Sigmoid colon (tissue), 7 donors: ENCODE results near the gene SEPTIN3. TPM values are rescaled to one million over a fixed set of nuclear protein-coding genes. Genes with fewer than 3 reads are reported as not detected.

Experiments used
- DNase-seq: peaks from one replicate; pipeline ENCODE4 v3.0.0-alpha.2; 2019
- H3K27ac ChIP-seq, 4 donors: fragments of 200-600 bp; sonication (generic); one replicate each; pipeline ENCODE4 v1.5.1; 2016 to 2019; ENCODE audit warnings: mild to moderate bottlenecking in 1 of 4
- H3K27me3 ChIP-seq, 3 donors: fragments of 200-600 bp; sonication (generic); one replicate each; pipeline ENCODE4 v1.5.1; 2019; ENCODE audit warnings: mild to moderate bottlenecking in 1 of 3
- H3K36me3 ChIP-seq, 4 donors: fragments of 200-600 bp; sonication (generic); one replicate each; pipeline ENCODE4 v1.5.1; 2016 to 2019
- H3K4me1 ChIP-seq, 4 donors: fragments of 200-600 bp; sonication (generic); one replicate each; pipeline ENCODE4 v1.5.1; 2017 to 2019
- H3K4me3 ChIP-seq, 4 donors: fragments of 200-600 bp; sonication (generic); one replicate each; pipeline ENCODE4 v1.5.1; 2017 to 2019; ENCODE audit warnings: mild to moderate bottlenecking in 2 of 4, moderate library complexity in 1 of 4
- H3K9me3 ChIP-seq, 4 donors: fragments of 200-600 bp in 3 of 4; sonication (generic) in 3 of 4; one replicate each; pipeline versions ENCODE4 v1.5.1 to v1.6.1; 2013 to 2019
- CTCF ChIP-seq, 4 experiments: fragments of 450-650 bp in 3 of 4; fragments of 200-600 bp in 1 of 4; IDR thresholded peaks; one replicate each; pipeline ENCODE4 v1.5.1; 2016 to 2019; ENCODE audit warnings: antibody characterized with exemption in 4 of 4, mild to moderate bottlenecking in 3 of 4, moderate library complexity in 2 of 4
- EP300 ChIP-seq, 4 donors: sonication (generic); formaldehyde crosslinking; IDR thresholded peaks; one replicate each; pipeline ENCODE4 v1.6.1; 2017; ENCODE audit warnings: antibody characterized with exemption in 4 of 4
- POLR2A ChIP-seq, 2 donors: fragments of 450-650 bp; IDR thresholded peaks; one replicate each; pipeline ENCODE4 v1.6.1; 2016; ENCODE audit warnings: antibody characterized with exemption in 2 of 2, mild to moderate bottlenecking in 2 of 2, moderate library complexity in 2 of 2
- POLR2AphosphoS5 ChIP-seq, 4 donors: sonication (generic); formaldehyde crosslinking; IDR thresholded peaks; one replicate each; pipeline ENCODE4 v1.6.1; 2017; ENCODE audit warnings: antibody characterized with exemption in 4 of 4
- WGBS, 2 donors: extraction: QIAGEN DNeasy Blood & Tissue Kit; methylation state at CpG; one replicate each; pipeline ENCODE4 v1.1.7; 2013; 5-methylcytosine and 5-hydroxymethylcytosine counted together
- intact Hi-C: fragments of 100-400 bp; cut with DNase I; formaldehyde crosslinking; loops from one replicate; pipeline ENCODE4 v1.15.1; 2023
- polyA plus RNA-seq, 3 donors: library from polyadenylated mRNA; stranded (reverse); fragments of 200-250 nt; gene quantifications; one replicate each; pipeline ENCODE4 v1.2.3, GENCODE V29; 2013
- total RNA-seq, 4 donors: library from RNA; depleted of rRNA; stranded (reverse); fragments of >200 nt; gene quantifications; one replicate each; pipeline ENCODE4 v1.1.0, GENCODE V29; 2016
- donor health status: healthy with polysubstance abuse.
- donor health status: Bipolar disorder and iron deficiency.
- donor health status: healthy.

The SEPTIN3 gene
- total and polyA plus RNA-seq, 7 donors = 0.46 to 1.6 (median 1.1) TPM

- no peaks in the 10 kb centered on the region for H3K4me1 ChIP-seq
- no peak overlapping the region for H3K4me3 ChIP-seq
- TF ChIP-seq EP300 (IDR thresholded peaks at IDR 0.05) (no peak), CTCF (IDR thresholded peaks at IDR 0.05) (no peak), POLR2AphosphoS5 (IDR thresholded peaks at IDR 0.05) (no peak), POLR2A (IDR thresholded peaks at IDR 0.05) (no peak)
- DNase-seq = no peak
- no peaks in the 10 kb centered on the region for H3K36me3 ChIP-seq
- no peaks in the 10 kb centered on the region for H3K27me3 ChIP-seq
- H3K27ac ChIP-seq = no peak overlapping the region
- intact Hi-C loops = no loop called here
- H3K9me3 ChIP-seq = peaks cover 4 to 7% (median 5%) of the 10 kb centered on the region in 4 donors
- WGBS, 2 donors = 84% methylated on average over 4 of the region's 4 CpGs
These were observed 38.7 kb downstream of the SEPTIN3 start for GRCh38 chr22:42007922-42008321.

GRCh38 chr22:42010778-42011177, 41.5 kb downstream of the SEPTIN3 start:
- 95% methylated on average over 7 of the region's 7 CpGs for WGBS, 2 donors
- DNase-seq = no peak
- intact Hi-C loops = no loop called here
- TF ChIP-seq CTCF (IDR thresholded peaks at IDR 0.05) (no peak), EP300 (IDR thresholded peaks at IDR 0.05) (no peak), POLR2AphosphoS5 (IDR thresholded peaks at IDR 0.05) (no peak)
- H3K27ac ChIP-seq = no peak overlapping the region
- peaks cover 4 to 7% (median 5%) of the 10 kb centered on the region in 4 donors for H3K9me3 ChIP-seq
- H3K36me3 ChIP-seq = no peaks in the 10 kb centered on the region
- H3K27me3 ChIP-seq = no peaks in the 10 kb centered on the region
- H3K4me3 ChIP-seq = no peak overlapping the region
- no peaks in the 10 kb centered on the region for H3K4me1 ChIP-seq

- intact Hi-C loops = no loop called here
- no peak overlapping the region for H3K4me3 ChIP-seq
- no peak overlapping the region for H3K27ac ChIP-seq
- H3K4me1 ChIP-seq = no peaks in the 10 kb centered on the region
- H3K9me3 ChIP-seq = peaks cover 4 to 7% (median 5%) of the 10 kb centered on the region in 4 donors
- WGBS, 2 donors = 90 to 92% methylated on average over 4 of the region's 4 CpGs
- no peaks in the 10 kb centered on the region for H3K36me3 ChIP-seq
- H3K27me3 ChIP-seq = no peaks in the 10 kb centered on the region
- TF ChIP-seq EP300 (IDR thresholded peaks at IDR 0.05) (no peak), POLR2A (IDR thresholded peaks at IDR 0.05) (no peak), POLR2AphosphoS5 (IDR thresholded peaks at IDR 0.05) (no peak)
- no peak for DNase-seq
These were observed 44.1 kb downstream of the SEPTIN3 start for GRCh38 chr22:42013385-42013784.

- no peak for DNase-seq
- H3K27me3 ChIP-seq = no peaks in the 10 kb centered on the region
- intact Hi-C loops = no loop called here
- no peak overlapping the region for H3K4me3 ChIP-seq
- H3K4me1 ChIP-seq = no peaks in the 10 kb centered on the region
- TF ChIP-seq POLR2A (IDR thresholded peaks at IDR 0.05) = no peak
- no peak for TF ChIP-seq POLR2AphosphoS5 (IDR thresholded peaks at IDR 0.05)
- TF ChIP-seq EP300 (IDR thresholded peaks at IDR 0.05) = no peak
- no peak for TF ChIP-seq CTCF (IDR thresholded peaks at IDR 0.05)
- H3K27ac ChIP-seq = no peak overlapping the region
- no peaks in the 10 kb centered on the region for H3K36me3 ChIP-seq
- 87 to 89% methylated on average over 10 of the region's 10 CpGs for WGBS, 2 donors
- peaks cover 0 to 2% (median 1%) of the 10 kb centered on the region in 4 donors for H3K9me3 ChIP-seq
These were observed 46.9 kb downstream of the SEPTIN3 start for GRCh38 chr22:42016111-42016510.

GRCh38 chr22:42018224-42018623, 49.0 kb downstream of the SEPTIN3 start:
- Histone ChIP-seq H3K9me3 (no peaks in the 10 kb centered on the region), H3K27me3 (no peaks in the 10 kb centered on the region), H3K27ac (no peak overlapping the region), H3K4me1 (no peaks in the 10 kb centered on the region), H3K4me3 (no peak overlapping the region), H3K36me3 (no peaks in the 10 kb centered on the region)
- WGBS, 2 donors = 90 to 91% methylated on average over 1 of the region's 1 CpG
- no peak for TF ChIP-seq POLR2A (IDR thresholded peaks at IDR 0.05)
- no peak for TF ChIP-seq POLR2AphosphoS5 (IDR thresholded peaks at IDR 0.05)
- TF ChIP-seq CTCF (IDR thresholded peaks at IDR 0.05) = no peak
- TF ChIP-seq EP300 (IDR thresholded peaks at IDR 0.05) = no peak
- intact Hi-C loops = no loop called here
- DNase-seq = no peak

Other genes with a start within 250 kb of the SEPTIN3 start
- gene CCDC134, start 168.8 kb upstream of the SEPTIN3 start, total RNA-seq = 1 to 10 TPM; 4.5 to 8.6 (median 7.9) TPM
- gene CCDC134, start 168.8 kb upstream of the SEPTIN3 start, polyA plus RNA-seq = 1 to 10 TPM in 2 of 3 donors, under 1 TPM in 1; 0.60 to 6.1 (median 3.0) TPM
- 10 to 100 TPM; 25.2 to 51.0 (median 33.4) TPM for gene SREBF2, start 136.3 kb upstream of the SEPTIN3 start, total RNA-seq
- 100 to 1,000 TPM in 1 of 3 donors, 10 to 100 TPM in 2; 13.8 to 132 (median 15.3) TPM for gene SREBF2, start 136.3 kb upstream of the SEPTIN3 start, polyA plus RNA-seq
- not detected for gene SHISA8, start 54.4 kb upstream of the SEPTIN3 start, total RNA-seq
- under 1 TPM in 1 of 3 donors, not detected in 2; 0.12 TPM for gene SHISA8, start 54.4 kb upstream of the SEPTIN3 start, polyA plus RNA-seq
- gene TNFRSF13C, start 42.6 kb upstream of the SEPTIN3 start, total RNA-seq = not detected
- gene TNFRSF13C, start 42.6 kb upstream of the SEPTIN3 start, polyA plus RNA-seq = 10 to 100 TPM in 1 of 3 donors, 1 to 10 TPM in 1, under 1 TPM in 1; 0.23 to 23.9 (median 1.2) TPM
- 1 to 10 TPM in 3 of 4 donors, not detected in 1; 1.1 to 5.4 (median 2.5) TPM for gene CENPM, start 22.3 kb upstream of the SEPTIN3 start, total RNA-seq
- gene CENPM, start 22.3 kb upstream of the SEPTIN3 start, polyA plus RNA-seq = 10 to 100 TPM; 24.0 to 48.5 (median 35.8) TPM
- gene WBP2NL, start 29.3 kb downstream of the SEPTIN3 start, total RNA-seq = 1 to 10 TPM in 1 of 4 donors, under 1 TPM in 3; 0.71 to 2.8 (median 0.89) TPM
- 1 to 10 TPM in 1 of 3 donors, under 1 TPM in 1, not detected in 1; 0.89 to 1.2 TPM for gene WBP2NL, start 29.3 kb downstream of the SEPTIN3 start, polyA plus RNA-seq
- gene NAGA, start 101.4 kb downstream of the SEPTIN3 start, total RNA-seq = 10 to 100 TPM; 18.6 to 28.6 (median 21.7) TPM
- 10 to 100 TPM in 2 of 3 donors, 1 to 10 TPM in 1; 6.6 to 27.7 (median 20.1) TPM for gene NAGA, start 101.4 kb downstream of the SEPTIN3 start, polyA plus RNA-seq
- 10 to 100 TPM; 13.8 to 18.0 (median 15.6) TPM for gene PHETA2, start 104.8 kb downstream of the SEPTIN3 start, total RNA-seq
- gene PHETA2, start 104.8 kb downstream of the SEPTIN3 start, polyA plus RNA-seq = 10 to 100 TPM; 13.2 to 17.4 (median 13.4) TPM
- 10 to 100 TPM; 12.1 to 23.9 (median 21.9) TPM for gene SMDT1, start 110.3 kb downstream of the SEPTIN3 start, total RNA-seq
- 100 to 1,000 TPM in 2 of 3 donors, 10 to 100 TPM in 1; 87.4 to 187 (median 181) TPM for gene SMDT1, start 110.3 kb downstream of the SEPTIN3 start, polyA plus RNA-seq
- 100 to 1,000 TPM in 1 of 4 donors, 10 to 100 TPM in 3; 61.8 to 104 (median 82.6) TPM for gene NDUFA6, start 121.3 kb downstream of the SEPTIN3 start, total RNA-seq
- 100 to 1,000 TPM; 112 to 248 (median 161) TPM for gene NDUFA6, start 121.3 kb downstream of the SEPTIN3 start, polyA plus RNA-seq
- gene CYP2D6, start 161.4 kb downstream of the SEPTIN3 start, total RNA-seq = under 1 TPM in 2 of 4 donors, not detected in 2; 0.36 to 0.81 TPM
- 1 to 10 TPM in 2 of 3 donors, not detected in 1; 1.6 to 3.7 TPM for gene CYP2D6, start 161.4 kb downstream of the SEPTIN3 start, polyA plus RNA-seq